IPS DF 6.9 (cell line): ENCODE measurements around the gene CD300C.

Experiments
- DNase-seq: peaks from one replicate; pipeline ENCODE4 v3.0.0-alpha.2; 2013; ENCODE audit warnings: low read depth, low spot score
- H3K27ac ChIP-seq: one replicate; pipeline ENCODE4 v1.5.1; 2013; ENCODE audit warnings: low read length, control low read depth
- H3K27me3 ChIP-seq: 2 replicates; pipeline ENCODE4 v1.6.1; 2013; ENCODE audit warnings: mild to moderate bottlenecking, low read length; ENCODE audit not compliant: control insufficient read depth, insufficient read depth
- H3K36me3 ChIP-seq: 2 replicates; pipeline ENCODE4 v1.6.1; 2013; ENCODE audit warnings: low read length; ENCODE audit not compliant: control insufficient read depth, insufficient read depth
- H3K4me1 ChIP-seq: 2 replicates; pipeline ENCODE4 v1.6.1; 2013; ENCODE audit warnings: low read length; ENCODE audit not compliant: control insufficient read depth, insufficient read depth
- H3K4me3 ChIP-seq: 2 replicates; pipeline ENCODE4 v1.5.1; 2013; ENCODE audit warnings: mild to moderate bottlenecking, low read length
- H3K9me3 ChIP-seq: 2 replicates; pipeline ENCODE4 v1.6.1; 2013; ENCODE audit warnings: low read length, inconsistent platforms; ENCODE audit not compliant: control insufficient read depth, insufficient read depth
- WGBS: extraction: QIAGEN DNeasy Blood & Tissue Kit; methylation state at CpG from one replicate; pipeline ENCODE4 v1.1.7; 2013; ENCODE audit warnings: mixed read lengths, missing lambda C conversion rate; ENCODE audit not compliant: insufficient read length, insufficient coverage; 5-methylcytosine and 5-hydroxymethylcytosine counted together

CD300C gene

GRCh38 chr17:74531231-74531761 lies 14.6 kb downstream of the CD300C start, which contains the start of gene CD300LB:
TSS of gene CD300LB (minus strand) at chr17:74531475. CDS start at chr17:74531350, 125 bp downstream.
- Histone ChIP-seq H3K27me3 (no peaks in the 10 kb centered on the region), H3K4me1 (peaks cover 1% of the 10 kb centered on the region), H3K36me3 (no peaks in the 10 kb centered on the region), H3K27ac (no peak within 1 kb of the TSS), H3K4me3 (no peak within 1 kb of the TSS), H3K9me3 (no peaks in the 10 kb centered on the region)
- no CpG with 5 or more reads among the region's 10 CpGs for WGBS
- no peak for DNase-seq

- no peaks in the 10 kb centered on the region for H3K36me3 ChIP-seq
- no peak overlapping the region for H3K27ac ChIP-seq
- H3K4me1 ChIP-seq: peaks cover 1% of the 10 kb centered on the region
- no peak for DNase-seq
- no peaks in the 10 kb centered on the region for H3K27me3 ChIP-seq
- no CpG with 5 or more reads among the region's 5 CpGs for WGBS
- H3K4me3 ChIP-seq: no peak overlapping the region
- no peaks in the 10 kb centered on the region for H3K9me3 ChIP-seq
Observed at GRCh38 chr17:74530831-74531150, 15.1 kb downstream of the CD300C start.

GRCh38 chr17:74529243-74529642 lies 16.7 kb downstream of the CD300C start:
- Histone ChIP-seq H3K27me3 (no peaks in the 10 kb centered on the region), H3K27ac (no peak overlapping the region), H3K4me3 (no peak overlapping the region), H3K4me1 (peaks cover 1% of the 10 kb centered on the region), H3K9me3 (no peaks in the 10 kb centered on the region), H3K36me3 (no peaks in the 10 kb centered on the region)
- WGBS: no CpG with 5 or more reads among the region's 5 CpGs
- DNase-seq: no peak

- Histone ChIP-seq H3K9me3 (no peaks in the 10 kb centered on the region), H3K27me3 (no peaks in the 10 kb centered on the region), H3K4me1 (peaks cover 1% of the 10 kb centered on the region), H3K27ac (no peak overlapping the region), H3K36me3 (no peaks in the 10 kb centered on the region), H3K4me3 (no peak overlapping the region)
- no peak for DNase-seq
- WGBS: no CpG with 5 or more reads among the region's 8 CpGs
Observed at GRCh38 chr17:74528491-74529199, 17.3 kb downstream of the CD300C start.

GRCh38 chr17:74527756-74528155 lies 18.2 kb downstream of the CD300C start:
- Histone ChIP-seq H3K4me3 (no peak overlapping the region), H3K36me3 (no peaks in the 10 kb centered on the region), H3K4me1 (peaks cover 1% of the 10 kb centered on the region), H3K9me3 (no peaks in the 10 kb centered on the region), H3K27ac (no peak overlapping the region), H3K27me3 (no peaks in the 10 kb centered on the region)
- WGBS: no CpG with 5 or more reads among the region's 8 CpGs
- no peak for DNase-seq

GRCh38 chr17:74527081-74527480 lies 18.8 kb downstream of the CD300C start:
- H3K4me1 ChIP-seq: peaks cover 1% of the 10 kb centered on the region
- no peak for DNase-seq
- no peaks in the 10 kb centered on the region for H3K36me3 ChIP-seq
- no peak overlapping the region for H3K4me3 ChIP-seq
- no peaks in the 10 kb centered on the region for H3K27me3 ChIP-seq
- no peaks in the 10 kb centered on the region for H3K9me3 ChIP-seq
- no CpG with 5 or more reads among the region's 5 CpGs for WGBS
- H3K27ac ChIP-seq: no peak overlapping the region

- Histone ChIP-seq H3K27me3 (no peaks in the 10 kb centered on the region), H3K27ac (no peak overlapping the region), H3K36me3 (no peaks in the 10 kb centered on the region), H3K4me1 (peaks cover under 1% of the 10 kb centered on the region), H3K4me3 (no peak overlapping the region), H3K9me3 (no peaks in the 10 kb centered on the region)
- DNase-seq: no peak
- WGBS: no CpG with 5 or more reads among the region's 3 CpGs
Observed at GRCh38 chr17:74526681-74527080, 19.2 kb downstream of the CD300C start.

- Histone ChIP-seq H3K4me1 (no peaks in the 10 kb centered on the region), H3K9me3 (no peaks in the 10 kb centered on the region), H3K27ac (no peak overlapping the region), H3K36me3 (no peaks in the 10 kb centered on the region), H3K27me3 (no peaks in the 10 kb centered on the region), H3K4me3 (no peak overlapping the region)
- DNase-seq: no peak
- WGBS: no CpG with 5 or more reads among the region's 14 CpGs
Observed at GRCh38 chr17:74525781-74526288, 20.1 kb downstream of the CD300C start.

- WGBS: no CpG with 5 or more reads among the region's 1 CpG
- DNase-seq: no peak
- Histone ChIP-seq H3K27me3 (no peaks in the 10 kb centered on the region), H3K4me1 (no peaks in the 10 kb centered on the region), H3K36me3 (no peaks in the 10 kb centered on the region), H3K4me3 (no peak overlapping the region), H3K9me3 (no peaks in the 10 kb centered on the region), H3K27ac (no peak overlapping the region)
Observed at GRCh38 chr17:74525465-74525725, 20.5 kb downstream of the CD300C start.

GRCh38 chr17:74524653-74525464 lies 21.1 kb downstream of the CD300C start:
- no peak overlapping the region for H3K27ac ChIP-seq
- no peak for DNase-seq
- WGBS: no CpG with 5 or more reads among the region's 11 CpGs
- no peak overlapping the region for H3K4me3 ChIP-seq
- no peaks in the 10 kb centered on the region for H3K27me3 ChIP-seq
- no peaks in the 10 kb centered on the region for H3K9me3 ChIP-seq
- no peaks in the 10 kb centered on the region for H3K4me1 ChIP-seq
- no peaks in the 10 kb centered on the region for H3K36me3 ChIP-seq
